ENCODE measurements around the gene ALKBH8.

- TF ChIP-seq POLR2AphosphoS5 (IDR thresholded peaks at IDR 0.05), result peak; percentile 97
- TF ChIP-seq CTCF (IDR thresholded peaks at IDR 0.05), result peak in 1 of 4 experiments; percentile 19
Observed at GRCh38 chr11:107457558-107458271, 107.8 kb downstream of the ALKBH8 start, which contains the start of gene CWF19L2.
